PC-3 (cell line): ENCODE data around the gene EEF1A2.

Experiments
- EZH2 ChIP-seq: fragments of 300-600 bp; sonication (generic); IDR thresholded peaks from one replicate; pipeline ENCODE4 v1.6.1; 2017; ENCODE audit warnings: antibody characterized with exemption, mild to moderate bottlenecking, low read length; ENCODE audit not compliant: unreplicated experiment
- EZH2phosphoT487 ChIP-seq: fragments of 300-600 bp; sonication (generic); IDR thresholded peaks from 2 replicates; pipeline ENCODE4 v1.6.1; 2018; ENCODE audit warnings: mild to moderate bottlenecking, antibody characterized with exemption, low read length, borderline replicate concordance
- TF ChIP-seq, protein P1 (sequence below): fragments of 300-600 bp; sonication (generic); conservative IDR thresholded peaks from 2 replicates; pipeline ENCODE4 v1.5.1; 2017; ENCODE audit warnings: antibody characterized with exemption, low read depth, mild to moderate bottlenecking, low read length

DNA sequence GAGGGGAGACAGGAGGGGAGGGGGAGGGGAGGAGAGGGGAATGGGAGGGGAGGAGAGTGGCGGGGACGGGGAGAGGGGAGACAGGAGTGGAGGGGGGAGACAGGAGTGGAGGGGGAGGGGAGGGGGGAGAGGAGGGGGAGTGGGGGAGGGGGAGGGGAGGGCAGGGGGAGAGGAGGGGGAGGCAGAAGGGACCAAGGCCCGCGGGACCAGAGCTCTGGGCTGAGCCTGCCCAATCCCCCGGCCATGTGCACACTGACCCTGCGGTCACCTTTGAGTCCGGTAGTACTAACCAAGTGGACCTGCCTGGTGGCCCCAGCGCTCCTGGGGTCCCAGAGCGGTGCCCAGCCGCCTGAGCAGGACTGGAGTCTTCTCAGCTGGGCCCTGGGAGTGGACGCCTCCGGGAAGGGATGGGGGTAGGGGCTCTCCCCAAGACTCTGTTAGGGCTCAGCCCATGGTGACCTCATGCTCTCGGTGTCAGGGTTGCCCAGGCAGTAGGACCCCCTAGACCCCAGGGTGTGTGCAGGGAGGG, 26.0 kb downstream of the EEF1A2 start:
- TF ChIP-seq, protein P1, sequence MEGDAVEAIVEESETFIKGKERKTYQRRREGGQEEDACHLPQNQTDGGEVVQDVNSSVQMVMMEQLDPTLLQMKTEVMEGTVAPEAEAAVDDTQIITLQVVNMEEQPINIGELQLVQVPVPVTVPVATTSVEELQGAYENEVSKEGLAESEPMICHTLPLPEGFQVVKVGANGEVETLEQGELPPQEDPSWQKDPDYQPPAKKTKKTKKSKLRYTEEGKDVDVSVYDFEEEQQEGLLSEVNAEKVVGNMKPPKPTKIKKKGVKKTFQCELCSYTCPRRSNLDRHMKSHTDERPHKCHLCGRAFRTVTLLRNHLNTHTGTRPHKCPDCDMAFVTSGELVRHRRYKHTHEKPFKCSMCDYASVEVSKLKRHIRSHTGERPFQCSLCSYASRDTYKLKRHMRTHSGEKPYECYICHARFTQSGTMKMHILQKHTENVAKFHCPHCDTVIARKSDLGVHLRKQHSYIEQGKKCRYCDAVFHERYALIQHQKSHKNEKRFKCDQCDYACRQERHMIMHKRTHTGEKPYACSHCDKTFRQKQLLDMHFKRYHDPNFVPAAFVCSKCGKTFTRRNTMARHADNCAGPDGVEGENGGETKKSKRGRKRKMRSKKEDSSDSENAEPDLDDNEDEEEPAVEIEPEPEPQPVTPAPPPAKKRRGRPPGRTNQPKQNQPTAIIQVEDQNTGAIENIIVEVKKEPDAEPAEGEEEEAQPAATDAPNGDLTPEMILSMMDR, result no peak
- TF ChIP-seq EZH2phosphoT487 (no peak), EZH2 (no peak)
